ENCODE results near the gene ZNF454. TPM values are rescaled to one million over a fixed set of nuclear protein-coding genes. Genes with fewer than 3 reads are reported as not detected.

Gene ZNF454
- total RNA-seq, 1 experiment from 2014 or later, result 4.3 TPM

GRCh38 chr5:178895615-178896571, 45.1 kb upstream of the ZNF454 start, which contains the start of gene ZFP2 (continued):
- TF ChIP-seq E2F1 (CRISPR knock-in tag; IDR thresholded peaks at IDR 0.05), result 0 out of 2 replicates have a peak, but pooled peaks have one; percentile 72
- no peak for TF ChIP-seq GRHL2 (CRISPR knock-in tag; IDR thresholded peaks at IDR 0.05; ENCODE audit: insufficient replicate concordance, severe bottlenecking)
- no peak for TF ChIP-seq ZNF416 (CRISPR knock-in tag; IDR thresholded peaks at IDR 0.05)

GRCh38 chr5:178899289-178899688, 41.7 kb upstream of the ZNF454 start:
- POLR2A ChIA-PET, result no interaction called here
- H3K27me3 Mint-ChIP-seq (ENCODE audit: low read depth), result no peaks in the 10 kb centered on the region
- ATAC-seq (no peak; the same call in 1 of the 2 replicates), DNase-seq (ENCODE audit: low spot score) (no peak)
- peaks cover 20% of the 10 kb centered on the region for H3K9me3 Mint-ChIP-seq
- no peak for TF ChIP-seq SMAD4 (CRISPR knock-in tag; IDR thresholded peaks at IDR 0.05)
- H3K27ac Mint-ChIP-seq, result no peak overlapping the region
- CTCF ChIA-PET, result interaction anchor here (0.7 to 1.2 kb wide), 2 partner anchors 95 to 594 kb away, joined by 3 to 5 read pairs; no protein-coding TSS in a partner anchor
- H3K4me3 Mint-ChIP-seq, result no peak overlapping the region
- H3K36me3 Mint-ChIP-seq, result peaks cover 20% of the 10 kb centered on the region
- H3K4me1 Mint-ChIP-seq, result peaks cover 6% of the 10 kb centered on the region; the same call in 1 of the 2 replicates

- Mint-ChIP-seq H3K9me3 (peaks cover 41% of the 10 kb centered on the region), H3K27me3 (ENCODE audit: low read depth) (no peaks in the 10 kb centered on the region)
- no peak for ATAC-seq
- no peak for TF ChIP-seq CREM (CRISPR knock-in tag; IDR thresholded peaks at IDR 0.05)
- TF ChIP-seq JAZF1 (CRISPR knock-in tag; IDR thresholded peaks at IDR 0.05), result no peak
- TF ChIP-seq MAX (CRISPR knock-in tag; IDR thresholded peaks at IDR 0.05), result no peak
- TF ChIP-seq ZNF281 (CRISPR knock-in tag; IDR thresholded peaks at IDR 0.05), result no peak
- no peak for TF ChIP-seq MLX (CRISPR knock-in tag; IDR thresholded peaks at IDR 0.05)
- no peak for TF ChIP-seq TP53 (CRISPR knock-in tag; IDR thresholded peaks at IDR 0.05)
- no peak for TF ChIP-seq ZNF263 (CRISPR knock-in tag; IDR thresholded peaks at IDR 0.05; ENCODE audit: low read depth)
- TF ChIP-seq FOXP1 (CRISPR knock-in tag; IDR thresholded peaks at IDR 0.05; ENCODE audit: borderline replicate concordance), result no peak
- no peak for TF ChIP-seq FOXP4 (CRISPR knock-in tag; IDR thresholded peaks at IDR 0.05)
- TF ChIP-seq ZBTB21 (CRISPR knock-in tag; IDR thresholded peaks at IDR 0.05; ENCODE audit: borderline replicate concordance), result no peak
- TF ChIP-seq CBFB (CRISPR knock-in tag; IDR thresholded peaks at IDR 0.05; ENCODE audit: low read depth), result no peak
- no peak for TF ChIP-seq ZNF512 (CRISPR knock-in tag; IDR thresholded peaks at IDR 0.05; ENCODE audit: borderline replicate concordance)
- TF ChIP-seq ESRRA (CRISPR knock-in tag; IDR thresholded peaks at IDR 0.05; ENCODE audit: borderline replicate concordance), result no peak
- TF ChIP-seq AR (CRISPR knock-in tag; IDR thresholded peaks at IDR 0.05), result no peak
Observed at GRCh38 chr5:178902849-178903248, 38.1 kb upstream of the ZNF454 start.

More at GRCh38 chr5:178902849-178903248, 38.1 kb upstream of the ZNF454 start:
- Mint-ChIP-seq H3K36me3 (peaks cover 38% of the 10 kb centered on the region), H3K4me1 (no peaks in the 10 kb centered on the region), H3K4me3 (no peak overlapping the region), H3K27ac (no peak overlapping the region)
- no peak for DNase-seq (ENCODE audit: low spot score)
- ChIA-PET CTCF (no interaction called here), POLR2A (no interaction called here)
